GM21367 (cell line): ENCODE results near the gene GNAS.
"Not testable (repeated sequence)": the region's sequence is repeated elsewhere in the genome, so short reads cannot be mapped to it uniquely, and the experiment has no call there.

Source experiments
- ATAC-seq: cut with Tn5 transposase; IDR thresholded peaks from one replicate; pipeline ENCODE4 v1.9.1; 2021; ENCODE audit not compliant: unreplicated experiment

The GNAS gene

DNA sequence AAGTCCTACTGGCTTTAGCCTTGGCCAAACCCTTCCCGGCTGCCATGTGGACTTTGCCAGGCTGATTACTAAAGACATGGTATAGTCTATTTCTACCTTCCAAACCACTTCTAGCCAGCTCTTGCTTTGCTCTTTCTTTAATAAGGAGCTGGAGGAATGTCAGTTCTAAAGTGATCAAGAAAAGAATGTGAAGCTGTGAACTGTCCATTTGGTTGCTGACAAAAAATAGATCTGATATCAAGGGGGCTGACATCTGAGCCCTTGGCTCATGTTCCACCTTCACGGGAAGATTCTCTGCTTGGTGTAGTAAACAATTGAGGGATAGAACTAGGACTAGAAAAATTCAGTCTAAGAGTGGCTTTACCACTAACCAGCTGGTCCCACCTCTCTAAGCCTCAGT, 24.4 kb upstream of the GNAS start:
- no peak for ATAC-seq

DNA sequence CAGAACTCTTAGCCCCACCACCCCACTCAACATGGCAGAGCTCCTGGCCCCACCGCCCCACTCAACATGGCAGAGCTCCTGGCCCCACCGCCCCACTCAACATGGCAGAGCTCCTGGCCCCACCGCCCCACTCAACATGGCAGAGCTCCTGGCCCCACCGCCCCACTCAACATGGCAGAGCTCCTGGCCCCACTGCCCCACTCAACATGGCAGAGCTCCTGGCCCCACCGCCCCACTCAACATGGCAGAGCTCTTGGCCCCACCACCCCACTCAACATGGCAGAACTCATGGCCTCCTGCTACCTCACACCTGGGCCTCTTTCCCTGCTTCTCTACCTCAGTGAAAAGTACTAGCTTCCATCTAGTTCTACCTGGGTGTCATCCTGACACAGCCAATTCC, 23.7 kb upstream of the GNAS start:
- ATAC-seq = not testable (repeated sequence)

- ATAC-seq = no peak
Measured at GRCh38 chr20:58829531-58829941, 23.0 kb upstream of the GNAS start.

GRCh38 chr20:58832457-58832856, 20.1 kb upstream of the GNAS start:
- no peak for ATAC-seq

- no peak for ATAC-seq
Measured at GRCh38 chr20:58833921-58834320, 18.6 kb upstream of the GNAS start.

DNA sequence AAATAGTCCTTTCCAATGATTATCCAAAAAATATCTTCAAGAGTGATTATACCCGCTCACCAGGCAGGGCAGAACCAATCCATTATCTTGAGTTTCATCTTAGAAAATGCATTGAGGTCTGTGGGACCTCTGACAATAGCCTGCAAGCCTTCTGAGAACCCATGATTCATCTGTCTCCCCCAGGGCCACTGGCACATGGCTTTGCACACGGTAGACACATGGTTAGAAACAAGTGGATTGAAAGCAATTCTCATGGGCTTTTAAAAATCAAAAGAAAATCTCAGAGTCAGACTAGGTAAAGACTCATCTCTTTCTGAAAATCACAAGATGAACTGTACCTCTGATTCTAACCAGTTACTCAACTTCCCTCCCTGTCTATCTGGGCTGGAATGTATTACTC, 17.3 kb upstream of the GNAS start:
- ATAC-seq = no peak

DNA sequence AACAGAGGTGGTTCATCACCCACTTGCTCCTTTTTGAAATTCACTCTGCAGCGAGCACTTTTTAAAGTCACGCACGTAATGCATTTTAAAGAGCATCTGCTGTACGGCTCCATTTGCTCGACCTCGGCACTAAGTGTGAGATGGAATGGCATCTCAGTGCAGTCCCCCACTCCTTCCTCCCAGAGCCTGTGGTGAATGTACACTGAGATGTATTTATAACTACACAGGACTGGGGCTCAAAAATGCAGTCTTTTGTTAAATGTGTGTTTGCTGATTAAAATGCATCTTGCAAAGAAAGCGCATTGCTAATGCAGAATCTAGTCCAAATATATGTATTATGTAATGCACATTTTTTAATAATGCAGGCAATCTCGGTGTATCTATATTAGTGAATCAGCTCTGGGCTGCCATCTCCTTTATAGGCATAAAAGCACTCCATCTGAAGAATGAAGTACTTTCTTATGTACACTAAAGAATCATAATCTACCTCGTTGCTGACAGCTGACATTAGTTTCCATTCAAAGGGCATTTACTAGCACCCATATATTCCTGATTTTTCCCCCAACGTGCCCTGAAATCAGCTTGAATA, 15.8 kb upstream of the GNAS start:
- no peak for ATAC-seq

DNA sequence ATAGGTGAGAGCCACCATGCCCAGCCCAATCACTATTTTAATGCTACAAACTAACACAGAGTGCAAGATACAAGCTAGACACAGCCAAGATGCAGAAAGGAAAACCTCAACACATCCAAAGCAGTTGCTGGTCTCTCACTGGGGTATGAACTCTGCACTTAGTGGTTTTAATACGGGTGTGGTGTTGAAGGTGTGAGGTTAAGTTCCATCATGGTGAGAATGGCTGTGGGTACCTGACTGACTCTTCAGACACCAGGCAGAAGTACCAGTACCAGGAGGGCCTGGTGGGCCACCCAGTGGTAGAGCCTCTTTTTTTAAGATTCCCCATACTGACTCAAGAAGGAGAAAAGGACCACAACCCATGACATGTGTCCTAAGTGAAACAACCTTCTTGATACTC, 14.8 kb upstream of the GNAS start:
- ATAC-seq = no peak

DNA sequence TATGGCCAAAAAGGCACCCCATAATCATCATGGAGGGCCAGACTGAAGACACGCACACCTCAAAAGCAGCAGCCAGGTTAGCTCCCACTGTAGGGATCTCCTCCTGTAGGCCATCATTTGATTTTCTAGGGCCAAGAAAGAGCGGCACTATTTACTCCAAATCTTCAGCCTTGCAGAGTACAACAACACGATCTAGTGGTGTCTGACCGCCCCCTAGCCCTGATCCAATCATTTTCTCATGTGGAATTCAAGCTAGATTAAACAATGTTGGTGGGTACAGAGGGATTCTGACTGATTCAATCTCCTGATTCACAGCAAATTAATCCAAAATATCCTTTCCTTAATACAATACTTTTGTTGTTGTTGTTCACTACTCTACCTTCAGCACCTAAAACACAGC, 14.3 kb upstream of the GNAS start:
- ATAC-seq = no peak

DNA sequence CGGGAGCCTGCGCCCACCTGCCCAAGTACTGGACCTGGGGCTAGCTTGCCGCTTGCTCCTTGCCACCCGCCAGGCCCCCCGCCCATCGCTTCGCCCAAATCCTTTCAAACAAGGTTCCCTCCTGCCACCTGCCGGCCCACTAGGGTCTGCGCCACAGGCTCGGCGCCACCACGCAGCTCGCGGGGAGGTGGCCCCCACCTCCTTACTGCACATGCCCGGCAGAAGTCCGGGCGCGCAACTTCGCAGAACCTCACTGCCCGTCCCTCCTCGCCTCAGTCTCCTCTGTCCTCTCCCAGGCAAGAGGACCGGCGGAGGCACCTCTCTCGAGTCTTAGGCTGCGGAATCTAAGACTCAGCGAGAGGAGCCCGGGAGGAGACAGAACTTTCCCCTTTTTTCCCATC, 13.0 kb upstream of the GNAS start:
- no peak for ATAC-seq

GRCh38 chr20:58839991-58840747, 12.3 kb upstream of the GNAS start:
- ATAC-seq = no peak

- no peak for ATAC-seq
Measured at GRCh38 chr20:58840816-58841538, 11.5 kb upstream of the GNAS start.

GRCh38 chr20:58841539-58842264, 10.8 kb upstream of the GNAS start:
- ATAC-seq = no peak

DNA sequence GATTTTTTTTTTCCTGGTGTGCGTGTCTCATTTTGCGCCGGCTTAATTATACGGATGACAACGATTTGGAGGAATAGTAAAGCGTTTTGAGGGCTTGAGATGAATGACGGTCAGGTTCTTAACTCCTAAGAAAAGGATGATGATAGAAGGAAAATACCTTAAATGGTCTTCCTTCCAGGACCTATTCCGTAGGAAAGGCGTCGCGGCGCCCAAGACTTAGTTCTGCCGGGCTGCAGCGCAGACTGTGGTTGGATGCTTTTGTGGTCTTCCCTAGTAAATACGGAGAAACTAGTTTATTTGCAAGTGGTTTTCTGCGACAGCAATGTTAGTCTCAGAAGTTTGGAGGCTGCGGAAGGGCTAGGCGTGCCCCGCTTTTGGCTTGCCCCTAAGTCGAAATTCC, 10.2 kb upstream of the GNAS start:
- no peak for ATAC-seq

DNA sequence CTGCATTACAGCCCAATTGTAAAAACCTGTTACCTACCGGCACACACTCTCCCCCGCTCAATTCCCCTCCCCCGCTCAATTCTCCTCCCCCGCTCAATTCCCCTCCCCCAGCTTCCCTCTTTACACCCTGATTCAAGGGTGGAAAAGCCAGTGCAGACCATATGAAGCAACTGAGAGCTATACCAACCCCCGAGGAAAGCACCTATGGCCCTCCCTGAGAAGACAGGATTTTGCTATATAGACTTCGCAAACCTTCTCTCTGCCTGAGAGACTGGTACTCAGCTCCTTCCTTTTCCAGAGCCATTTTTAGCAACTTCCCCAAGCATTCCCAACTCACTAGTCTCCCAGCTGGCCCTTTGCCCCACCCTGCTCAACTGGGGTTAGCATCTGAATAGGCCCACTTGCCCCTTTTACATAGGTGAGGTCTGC, 9.4 kb upstream of the GNAS start:
- no peak for ATAC-seq

DNA sequence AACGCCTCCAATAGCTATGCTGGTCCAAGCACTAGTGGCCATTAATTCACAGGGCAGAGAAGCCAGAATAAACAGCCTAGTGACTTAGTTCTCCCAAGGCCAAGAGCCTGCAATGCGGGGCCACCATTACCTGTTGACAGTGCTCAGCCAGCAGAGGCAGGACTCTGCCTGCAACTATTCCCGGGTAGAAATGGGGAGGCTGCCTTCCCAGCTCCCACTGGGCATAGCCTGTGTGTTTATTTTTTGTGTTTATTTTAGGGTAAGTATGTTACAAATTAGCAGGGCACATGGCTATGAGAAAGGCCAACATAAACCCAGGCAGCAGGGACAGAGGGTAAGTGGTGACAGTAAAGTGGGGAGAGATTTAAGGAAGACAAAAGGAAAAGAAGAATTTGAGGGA, 6.8 kb upstream of the GNAS start:
- ATAC-seq = no peak

DNA sequence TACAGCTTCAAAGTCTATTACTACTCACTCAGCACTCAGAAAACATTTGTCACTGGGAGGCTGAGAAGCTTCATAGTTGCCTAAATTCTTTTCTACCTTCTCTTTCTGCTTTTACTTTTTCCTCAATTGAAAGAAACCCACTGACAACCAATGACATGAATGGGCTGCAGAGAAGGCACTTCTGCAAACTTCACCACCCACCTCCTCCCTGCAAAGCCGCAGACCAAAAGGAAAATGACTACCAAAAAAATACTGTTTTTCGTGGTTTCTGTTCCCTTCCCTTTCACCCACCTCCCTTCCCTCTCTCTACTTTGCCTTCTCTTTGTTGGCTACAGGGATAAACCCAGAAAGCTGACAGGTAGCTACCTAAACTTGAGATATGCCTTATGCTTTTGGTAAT, 5.1 kb upstream of the GNAS start:
- ATAC-seq = no peak

DNA sequence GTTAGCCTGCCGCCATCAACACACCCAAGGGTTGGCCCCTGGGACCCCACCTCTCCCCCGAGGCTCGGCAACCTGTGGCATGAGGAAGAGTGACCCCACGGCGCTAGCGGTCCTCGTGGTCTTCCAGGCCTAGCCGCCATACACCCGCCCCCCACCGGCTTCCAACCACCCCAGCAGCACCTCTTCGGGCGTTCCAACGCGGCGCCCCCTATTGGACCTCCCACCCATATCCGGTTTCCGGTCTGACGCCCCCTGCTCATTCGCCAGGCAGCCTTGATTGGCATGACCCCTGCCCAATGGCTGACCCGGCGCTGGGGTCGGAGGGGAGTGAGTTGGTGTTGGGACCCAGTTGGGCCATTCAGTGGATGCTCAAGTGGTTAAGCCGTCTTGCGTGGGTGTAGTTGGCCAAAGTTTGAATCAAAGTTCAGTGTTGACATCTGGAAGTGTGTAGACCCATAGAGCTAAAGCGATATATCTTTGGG, 1.8 kb upstream of the GNAS start, which contains the start of gene GNAS-AS1:
Gene GNAS-AS1, minus strand, starts transcription at position 210 of the 482 bp plus-strand sequence.
- peak; percentile 79 for ATAC-seq

GRCh38 chr20:58851221-58851968, 1.1 kb upstream of the GNAS start:
- ATAC-seq = no peak

DNA sequence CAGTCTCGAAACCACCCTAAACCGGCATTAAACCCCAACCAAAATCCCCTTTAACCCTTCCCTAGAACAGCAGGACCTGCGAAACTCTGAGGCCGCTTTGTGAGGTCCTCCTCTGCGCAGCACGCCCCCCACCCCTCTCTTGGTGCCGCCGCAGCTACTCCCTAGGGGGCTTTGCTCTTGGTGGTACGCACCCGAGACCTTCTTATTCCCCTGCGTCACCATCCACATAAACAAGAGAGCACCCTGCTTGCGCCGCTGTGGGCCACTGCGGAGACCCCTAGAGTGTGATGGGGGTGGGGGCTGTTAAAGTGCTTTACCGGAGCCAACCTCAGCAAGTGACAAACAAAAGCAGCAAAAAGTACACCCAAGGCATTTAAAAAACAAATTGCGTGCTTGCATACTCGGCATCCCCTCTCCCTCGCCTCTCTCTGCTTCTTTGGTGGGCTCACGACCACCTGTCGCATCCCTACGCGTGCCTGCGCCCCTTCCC, 502 bp upstream of the GNAS start:
- no peak for ATAC-seq
